HUES6 (cell line): Measurements from ENCODE around the gene GNB5.
"Not testable (repeated sequence)": the region's sequence is repeated elsewhere in the genome, so short reads cannot be mapped to it uniquely, and the experiment has no call there.

ENCODE experiments used
- H3K27ac ChIP-seq: 2 replicates; pipeline ENCODE4 v1.7.0; 2013; ENCODE audit warnings: low read depth, mild to moderate bottlenecking, low read length, inconsistent platforms
- H3K27me3 ChIP-seq: 2 replicates; pipeline ENCODE4 v1.6.1; 2013; ENCODE audit warnings: low read length; ENCODE audit not compliant: control insufficient read depth, insufficient read depth
- H3K36me3 ChIP-seq: 2 replicates; pipeline ENCODE4 v1.6.1; 2013; ENCODE audit warnings: low read length; ENCODE audit not compliant: control insufficient read depth, insufficient read depth
- H3K4me1 ChIP-seq: 2 replicates; pipeline ENCODE4 v1.6.1; 2013; ENCODE audit warnings: low read length; ENCODE audit not compliant: control insufficient read depth, insufficient read depth
- H3K4me3 ChIP-seq: 2 replicates; pipeline ENCODE4 v1.5.1; 2013; ENCODE audit warnings: low read depth, low read length
- H3K9ac ChIP-seq: one replicate; pipeline ENCODE4 v1.6.1; 2013; ENCODE audit warnings: mild to moderate bottlenecking, low read length
- H3K9me3 ChIP-seq: 2 replicates; pipeline ENCODE4 v1.6.1; 2013; ENCODE audit warnings: low read depth, low read length; ENCODE audit not compliant: control insufficient read depth, insufficient read depth

GNB5 gene

DNA sequence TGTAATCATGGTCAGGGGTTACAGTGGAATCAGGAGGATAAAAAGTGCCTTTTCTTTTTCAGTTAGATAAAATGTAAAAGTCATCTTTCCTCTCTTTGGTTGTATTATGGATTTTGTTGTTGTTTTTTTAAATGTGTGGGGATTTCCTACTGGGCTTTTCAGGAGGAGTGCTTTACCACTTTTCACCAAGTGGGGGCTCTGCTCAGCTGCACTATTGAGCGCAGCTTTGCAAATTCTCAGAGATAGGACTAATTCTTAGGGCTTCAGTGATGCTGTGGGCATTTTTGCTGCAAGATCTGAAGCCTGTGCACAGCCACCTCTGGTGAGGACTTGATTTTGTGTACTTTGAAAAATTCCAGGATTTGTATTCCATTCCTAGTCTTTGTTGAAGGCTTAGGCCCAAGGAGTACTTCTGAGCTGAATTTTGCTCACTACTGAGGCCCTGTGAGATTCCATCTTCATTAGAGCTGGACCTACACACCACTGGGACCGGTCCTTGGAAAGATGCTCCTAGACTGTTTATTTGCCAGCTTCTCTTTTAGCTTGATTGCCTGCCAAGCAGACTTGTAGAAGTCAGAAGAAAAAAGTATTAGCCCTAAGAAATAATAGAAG is 7.5 kb downstream of the GNB5 start:
- H3K4me3 ChIP-seq = no peak overlapping the region
- H3K4me1 ChIP-seq = peaks cover 5% of the 10 kb centered on the region
- no peak overlapping the region for H3K9ac ChIP-seq
- H3K27me3 ChIP-seq = peaks cover 14% of the 10 kb centered on the region
- H3K9me3 ChIP-seq = no peaks in the 10 kb centered on the region
- H3K36me3 ChIP-seq = no peaks in the 10 kb centered on the region
- no peak overlapping the region for H3K27ac ChIP-seq

DNA sequence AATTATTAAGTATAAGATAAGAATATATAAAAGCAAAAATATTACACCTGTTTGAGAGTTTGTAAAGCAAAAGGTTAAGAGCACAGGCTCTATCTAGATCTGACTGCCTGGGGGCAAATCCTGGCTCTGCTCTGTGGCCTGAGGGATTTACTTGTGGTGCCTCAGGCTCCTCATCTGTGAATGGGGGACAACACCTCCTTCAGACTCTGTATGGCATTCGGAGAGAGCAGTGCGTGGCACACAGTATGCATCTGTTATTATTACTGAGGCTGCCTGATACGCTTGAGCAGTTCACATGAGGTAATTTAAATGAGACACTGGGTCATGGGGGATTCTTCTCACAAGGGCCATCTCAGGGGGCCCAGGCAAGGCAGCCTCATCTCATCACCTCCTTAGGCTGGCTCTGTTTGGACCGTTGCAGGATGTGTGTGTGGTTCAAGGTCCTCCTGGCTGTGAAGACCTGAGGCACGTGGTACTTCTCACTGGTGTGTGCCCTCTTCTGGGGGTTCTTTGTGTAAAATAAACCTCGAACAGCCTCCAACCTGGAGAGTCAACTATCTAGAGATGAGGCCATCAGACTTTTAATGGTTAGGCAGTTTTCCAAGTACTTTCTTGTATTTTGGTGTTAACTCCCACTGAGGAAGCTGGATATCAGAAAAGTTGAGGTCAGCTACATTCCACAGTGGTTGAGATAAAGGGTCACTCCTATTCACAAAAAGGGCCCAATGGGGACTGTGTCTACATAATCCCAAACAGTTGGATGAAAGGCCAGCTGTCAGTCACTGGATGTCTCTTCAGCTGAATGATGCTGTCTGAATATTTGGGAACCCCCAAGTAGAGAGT is 9.0 kb downstream of the GNB5 start:
- Histone ChIP-seq H3K36me3 (no peaks in the 10 kb centered on the region), H3K9me3 (no peaks in the 10 kb centered on the region), H3K9ac (no peak overlapping the region), H3K4me3 (no peak overlapping the region), H3K27ac (no peak overlapping the region), H3K4me1 (peaks cover 5% of the 10 kb centered on the region), H3K27me3 (peaks cover 14% of the 10 kb centered on the region)

DNA sequence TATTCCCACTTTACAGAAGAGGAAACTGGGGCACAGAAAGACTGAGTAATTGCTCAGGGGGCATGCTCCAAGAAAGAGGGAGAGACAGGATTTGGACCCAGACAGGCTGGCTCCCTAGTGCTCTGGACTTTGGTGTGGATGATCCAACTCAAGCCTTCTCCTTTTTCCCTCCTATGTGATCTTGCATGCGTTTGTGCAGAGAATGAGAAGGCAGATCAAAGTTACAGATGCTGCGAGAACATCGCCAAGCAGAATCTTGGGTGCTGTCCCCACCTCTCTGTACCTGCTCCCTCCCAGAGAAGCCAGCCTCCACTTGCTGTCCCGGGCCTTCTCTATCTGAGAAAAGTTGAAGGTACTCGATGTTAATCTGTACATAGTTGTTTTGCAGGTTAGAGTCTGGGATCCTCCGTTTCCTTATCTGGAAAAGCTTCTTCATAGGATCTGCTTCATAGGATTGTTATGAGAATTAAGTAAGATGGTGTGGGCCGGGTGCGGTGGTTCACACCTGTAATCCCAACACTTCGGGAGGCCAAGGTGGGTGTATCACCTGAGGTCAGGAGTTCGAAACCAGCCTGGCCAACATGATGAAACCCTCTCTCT is 10.2 kb downstream of the GNB5 start:
- Histone ChIP-seq H3K27me3 (peaks cover 14% of the 10 kb centered on the region), H3K4me3 (peak overlapping the region; percentile 96), H3K9ac (peak overlapping the region; percentile 75), H3K27ac (no peak overlapping the region), H3K9me3 (no peaks in the 10 kb centered on the region), H3K4me1 (peaks cover 5% of the 10 kb centered on the region), H3K36me3 (no peaks in the 10 kb centered on the region)

DNA sequence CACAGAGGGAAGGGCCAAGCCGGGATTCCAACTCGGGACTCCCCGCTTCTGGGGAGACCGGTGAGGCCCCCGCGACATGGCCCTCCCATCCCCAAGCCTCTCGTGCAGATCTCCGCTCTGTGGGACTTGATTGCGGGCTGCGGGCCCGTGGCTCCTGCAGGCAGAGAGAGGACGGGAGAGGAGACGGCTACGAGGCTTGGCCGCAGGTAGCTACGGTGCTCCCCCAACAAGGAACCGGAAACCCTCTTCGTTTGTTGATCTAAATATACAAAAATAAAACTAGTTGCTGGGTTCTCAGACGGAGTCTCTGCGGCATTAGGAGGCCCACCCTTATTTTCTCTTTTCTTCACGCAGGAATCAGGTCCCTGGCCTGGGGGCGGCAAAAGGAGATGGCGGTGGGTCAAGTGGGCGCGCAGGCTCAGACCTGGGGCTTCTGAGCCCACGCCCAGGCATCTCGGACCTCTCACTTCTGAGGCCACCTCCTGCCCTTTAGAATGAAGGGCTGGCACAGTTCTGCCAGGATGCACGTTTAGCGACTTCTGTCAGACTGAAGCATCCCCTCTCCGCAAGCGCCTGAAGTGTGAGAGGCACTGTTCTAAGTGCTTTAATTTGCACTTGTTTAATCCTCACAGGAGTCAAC is 10.9 kb downstream of the GNB5 start:
- H3K9ac ChIP-seq = peak overlapping the region; percentile 75
- no peaks in the 10 kb centered on the region for H3K9me3 ChIP-seq
- H3K27ac ChIP-seq = no peak overlapping the region
- H3K4me3 ChIP-seq = peak overlapping the region; percentile 96
- H3K4me1 ChIP-seq = peaks cover 5% of the 10 kb centered on the region
- no peaks in the 10 kb centered on the region for H3K36me3 ChIP-seq
- H3K27me3 ChIP-seq = peaks cover 14% of the 10 kb centered on the region

DNA sequence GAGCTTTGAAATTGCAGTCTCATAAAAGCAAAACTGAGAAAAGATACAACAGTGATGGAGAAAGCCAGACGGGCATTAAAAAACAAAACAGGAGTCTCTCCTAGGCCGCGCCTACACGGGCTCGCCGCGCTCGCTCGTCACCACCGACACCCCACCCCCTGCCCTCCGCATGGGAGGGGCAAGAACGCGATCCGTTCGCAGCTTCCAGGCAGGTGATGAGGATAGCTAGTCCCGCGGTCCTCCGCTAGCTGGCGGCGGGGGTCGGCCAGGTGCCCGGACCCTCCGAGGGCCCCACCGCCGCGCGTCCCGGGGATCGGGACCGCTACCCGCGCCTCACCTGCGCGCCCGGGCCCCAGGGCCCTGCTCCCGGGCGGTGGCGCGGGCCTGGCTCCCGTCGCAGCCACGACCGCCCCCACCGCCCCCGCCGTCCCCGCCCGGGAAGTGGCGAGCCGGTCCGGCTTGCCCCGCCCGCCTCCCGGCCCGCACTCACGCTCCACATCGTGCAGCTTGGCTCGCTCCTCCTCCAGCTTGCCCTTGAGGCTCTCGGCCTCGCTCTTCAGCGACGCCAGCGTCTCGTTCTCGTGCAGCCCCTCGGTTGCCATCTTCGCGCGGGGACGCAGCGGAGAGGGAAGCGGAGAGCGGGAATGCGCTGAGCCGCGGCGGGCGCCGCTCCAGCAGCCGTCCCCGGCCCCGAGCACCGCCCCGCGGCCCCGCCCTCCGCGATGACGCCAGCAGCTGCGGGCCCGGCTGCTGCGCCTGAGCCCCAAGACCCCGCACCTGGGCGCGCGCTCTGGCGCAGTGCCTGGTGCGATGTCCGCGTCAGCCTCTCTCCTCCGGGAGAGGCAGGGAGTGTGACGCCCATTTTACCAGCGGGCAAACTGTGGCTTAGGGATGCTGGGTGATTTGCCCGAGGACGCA is 11.7 kb downstream of the GNB5 start:
- no peaks in the 10 kb centered on the region for H3K36me3 ChIP-seq
- H3K9ac ChIP-seq = peak overlapping the region; percentile 75
- peak overlapping the region; percentile 96 for H3K4me3 ChIP-seq
- no peak overlapping the region for H3K27ac ChIP-seq
- peaks cover 14% of the 10 kb centered on the region for H3K27me3 ChIP-seq
- no peaks in the 10 kb centered on the region for H3K9me3 ChIP-seq
- H3K4me1 ChIP-seq = peaks cover 5% of the 10 kb centered on the region

DNA sequence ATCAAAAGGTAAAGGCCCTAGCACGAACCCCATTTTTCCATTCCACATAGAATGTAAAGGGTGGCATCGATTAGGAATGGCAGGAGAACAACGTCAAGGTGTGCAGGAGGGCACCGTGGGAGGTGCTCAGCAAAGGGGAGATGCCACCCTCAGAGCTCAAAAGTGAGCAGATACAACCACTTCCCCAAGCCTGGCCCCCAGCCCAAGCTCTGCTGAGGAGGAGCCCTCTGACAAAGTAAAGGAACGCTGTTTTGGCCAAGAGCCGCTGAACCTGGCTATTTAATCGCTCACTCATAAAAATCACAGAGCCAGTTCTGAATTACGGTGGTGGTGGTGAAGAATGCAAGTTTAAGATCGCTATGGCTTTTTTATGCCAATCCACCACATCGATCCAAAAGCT is 12.4 kb downstream of the GNB5 start:
- peak overlapping the region; percentile 75 for H3K9ac ChIP-seq
- H3K27me3 ChIP-seq = peaks cover 14% of the 10 kb centered on the region
- H3K9me3 ChIP-seq = no peaks in the 10 kb centered on the region
- no peaks in the 10 kb centered on the region for H3K36me3 ChIP-seq
- peak overlapping the region; percentile 96 for H3K4me3 ChIP-seq
- H3K27ac ChIP-seq = no peak overlapping the region
- peaks cover 5% of the 10 kb centered on the region for H3K4me1 ChIP-seq

DNA sequence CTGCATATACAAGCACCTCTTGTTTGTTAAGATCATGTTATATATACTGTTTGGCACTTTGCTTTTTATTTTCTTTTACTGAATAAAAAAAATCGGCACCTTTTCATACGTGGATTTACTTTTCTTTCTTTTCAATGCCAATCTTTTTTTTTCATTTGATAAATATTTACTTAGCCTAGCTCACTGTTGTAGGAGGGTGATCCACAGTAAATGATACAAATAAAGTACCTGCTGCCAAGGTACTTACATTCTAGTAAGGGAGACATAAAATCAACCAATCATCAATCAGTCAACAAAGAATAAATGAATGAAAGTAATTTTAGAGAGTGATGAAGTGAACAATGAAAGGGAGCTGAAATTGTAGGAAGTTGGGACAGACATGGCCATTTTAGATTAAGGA is 18.3 kb downstream of the GNB5 start:
- Histone ChIP-seq H3K9me3 (no peaks in the 10 kb centered on the region), H3K27me3 (no peaks in the 10 kb centered on the region), H3K36me3 (no peaks in the 10 kb centered on the region), H3K4me3 (no peak overlapping the region), H3K4me1 (peaks cover 4% of the 10 kb centered on the region; the same call in 1 of the 2 replicates), H3K27ac (no peak overlapping the region), H3K9ac (no peak overlapping the region)

DNA sequence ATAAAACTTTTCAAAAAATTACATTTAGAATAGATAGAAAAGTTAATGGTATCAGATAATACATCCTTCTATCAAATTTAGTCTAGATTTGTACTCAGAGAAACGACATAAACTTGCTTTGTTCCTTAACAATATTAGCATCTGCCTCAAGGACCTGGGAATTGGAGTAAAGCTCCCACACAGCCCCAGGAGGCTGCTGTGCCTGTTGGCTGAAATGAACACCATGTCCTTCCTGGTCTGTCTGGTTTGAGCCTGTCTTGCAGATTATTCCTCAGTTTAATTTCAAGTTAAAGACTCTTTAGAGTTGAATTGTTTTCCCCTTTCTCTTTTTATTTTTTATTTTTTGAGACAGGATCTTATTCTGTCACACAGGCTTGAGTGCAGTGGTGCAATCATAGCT is 19.4 kb downstream of the GNB5 start:
- H3K27me3 ChIP-seq = no peaks in the 10 kb centered on the region
- no peak overlapping the region for H3K4me3 ChIP-seq
- no peaks in the 10 kb centered on the region for H3K36me3 ChIP-seq
- H3K4me1 ChIP-seq = peaks cover 4% of the 10 kb centered on the region; the same call in 1 of the 2 replicates
- H3K9ac ChIP-seq = no peak overlapping the region
- no peaks in the 10 kb centered on the region for H3K9me3 ChIP-seq
- no peak overlapping the region for H3K27ac ChIP-seq

DNA sequence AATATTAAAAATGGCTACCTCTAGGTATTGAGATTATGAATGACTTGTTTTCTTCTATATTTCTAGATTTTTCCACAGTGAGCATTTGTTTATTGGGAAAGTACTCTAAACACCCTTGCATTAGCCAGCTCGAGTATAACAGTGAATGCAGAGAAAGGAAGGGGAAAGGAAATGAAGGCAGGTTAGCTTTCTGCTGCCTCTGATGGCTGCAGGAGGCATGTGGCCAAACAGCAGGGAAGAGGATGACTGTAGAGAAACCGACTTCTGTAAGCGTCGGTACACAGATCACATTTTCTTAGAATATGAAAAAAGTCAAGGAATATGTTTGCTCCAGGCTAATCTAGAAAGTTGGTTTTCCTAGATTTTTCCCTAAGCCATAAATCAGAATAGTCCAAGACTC is 19.8 kb downstream of the GNB5 start:
- Histone ChIP-seq H3K36me3 (no peaks in the 10 kb centered on the region), H3K4me3 (no peak overlapping the region), H3K27me3 (no peaks in the 10 kb centered on the region), H3K9ac (no peak overlapping the region), H3K9me3 (no peaks in the 10 kb centered on the region), H3K4me1 (peaks cover 4% of the 10 kb centered on the region; the same call in 1 of the 2 replicates), H3K27ac (no peak overlapping the region)

DNA sequence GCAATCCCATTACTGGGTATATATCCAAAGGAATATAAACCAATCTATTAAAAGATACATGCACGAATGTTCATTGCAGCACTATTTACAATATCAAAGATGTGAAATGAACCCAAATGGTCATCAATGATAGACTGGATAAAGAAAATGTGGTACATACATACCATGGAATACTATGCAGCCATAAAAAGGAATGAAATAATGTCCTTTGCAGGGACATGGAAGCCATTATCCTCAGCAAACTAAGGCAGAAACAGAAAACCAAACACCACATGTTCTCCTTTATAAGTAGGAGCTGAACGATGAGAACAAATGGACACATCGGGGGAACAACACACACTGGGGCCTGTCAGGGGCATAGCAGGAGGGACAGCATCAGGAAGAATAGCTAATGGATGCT is 21.0 kb downstream of the GNB5 start:
- not testable (repeated sequence) for H3K27ac ChIP-seq, H3K36me3 ChIP-seq, H3K9me3 ChIP-seq, H3K9ac ChIP-seq, H3K27me3 ChIP-seq, H3K4me1 ChIP-seq, H3K4me3 ChIP-seq
